IPS-20b (cell line): ENCODE data around the gene SPATS2L.
"Not testable (repeated sequence)": the region's sequence is repeated elsewhere in the genome, so short reads cannot be mapped to it uniquely, and the experiment has no call there.

Source experiments
- H3K27ac ChIP-seq: one replicate; pipeline ENCODE4 v1.5.1; 2013; ENCODE audit warnings: low read length
- H3K27me3 ChIP-seq: 2 replicates; pipeline ENCODE4 v1.6.1; 2013; ENCODE audit warnings: mild to moderate bottlenecking, low read length, inconsistent platforms; ENCODE audit not compliant: insufficient read depth
- H3K36me3 ChIP-seq: 2 replicates; pipeline ENCODE4 v1.6.1; 2013; ENCODE audit warnings: low read depth, mild to moderate bottlenecking, inconsistent platforms, low read length, moderate library complexity; ENCODE audit not compliant: insufficient read depth
- H3K4me1 ChIP-seq: 2 replicates; pipeline ENCODE4 v1.6.1; 2013; ENCODE audit warnings: mild to moderate bottlenecking, control low read depth, inconsistent platforms, low read length, moderate library complexity; ENCODE audit not compliant: insufficient read depth
- H3K4me3 ChIP-seq: 2 replicates; pipeline ENCODE4 v1.5.1; 2013; ENCODE audit warnings: mild to moderate bottlenecking, low read length, inconsistent platforms
- H3K9ac ChIP-seq: 2 replicates; pipeline ENCODE4 v1.6.1; 2013; ENCODE audit warnings: low read depth, mild to moderate bottlenecking, inconsistent platforms, low read length, moderate library complexity
- H3K9me3 ChIP-seq: 2 replicates; pipeline ENCODE4 v1.6.1; 2013; ENCODE audit warnings: mild to moderate bottlenecking, low read depth, low read length, inconsistent platforms; ENCODE audit not compliant: insufficient read depth

The SPATS2L gene

DNA sequence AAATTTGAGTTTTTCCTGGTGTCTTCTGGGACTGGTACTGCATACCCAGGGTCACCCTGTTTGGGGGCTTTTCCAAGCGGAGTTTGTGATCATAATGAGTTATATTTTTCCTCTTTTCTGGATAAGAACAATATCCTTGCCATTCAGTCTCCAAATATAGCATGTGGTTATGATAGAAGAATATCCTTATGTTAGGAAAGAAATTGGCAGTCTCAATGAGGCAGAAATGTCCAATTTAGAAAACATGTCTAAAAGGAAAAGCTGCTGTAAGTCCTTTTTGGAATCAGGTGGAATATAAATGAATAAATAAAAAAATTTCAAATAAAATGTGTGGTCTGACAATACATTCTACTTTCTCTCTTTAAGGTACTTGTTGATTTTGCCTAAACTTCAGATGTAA lies 36.2 kb downstream of the SPATS2L start:
- H3K4me1 ChIP-seq: peaks cover 24% of the 10 kb centered on the region; the same call in 1 of the 2 replicates
- no peak overlapping the region for H3K9ac ChIP-seq
- no peaks in the 10 kb centered on the region; the same call in 1 of the 2 replicates for H3K36me3 ChIP-seq
- H3K4me3 ChIP-seq: no peak overlapping the region
- no peaks in the 10 kb centered on the region for H3K27me3 ChIP-seq
- H3K9me3 ChIP-seq: no peaks in the 10 kb centered on the region
- H3K27ac ChIP-seq: no peak overlapping the region

DNA sequence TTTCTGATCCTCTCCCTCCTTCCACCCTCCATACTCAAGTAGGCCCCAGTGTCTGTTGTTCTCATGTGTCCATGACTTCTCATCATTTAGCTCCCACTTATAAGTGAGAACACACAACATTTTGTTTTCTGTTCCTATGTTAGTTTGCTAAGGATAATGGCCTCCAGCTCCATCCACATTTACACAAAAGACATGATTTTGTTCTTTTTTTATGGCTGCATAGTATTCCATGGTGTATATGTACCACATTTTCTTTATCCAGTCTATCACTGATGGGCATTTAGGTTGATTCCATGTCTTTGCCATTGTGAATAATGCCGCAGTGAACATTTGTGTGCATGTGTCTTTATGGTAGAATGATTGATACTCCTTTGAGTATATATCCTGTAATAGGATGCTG lies 37.7 kb downstream of the SPATS2L start:
- not testable (repeated sequence) for H3K9me3 ChIP-seq, H3K4me3 ChIP-seq, H3K27ac ChIP-seq, H3K27me3 ChIP-seq, H3K36me3 ChIP-seq, H3K9ac ChIP-seq
- peaks cover 17% of the 10 kb centered on the region; the same call in 1 of the 2 replicates for H3K4me1 ChIP-seq

DNA sequence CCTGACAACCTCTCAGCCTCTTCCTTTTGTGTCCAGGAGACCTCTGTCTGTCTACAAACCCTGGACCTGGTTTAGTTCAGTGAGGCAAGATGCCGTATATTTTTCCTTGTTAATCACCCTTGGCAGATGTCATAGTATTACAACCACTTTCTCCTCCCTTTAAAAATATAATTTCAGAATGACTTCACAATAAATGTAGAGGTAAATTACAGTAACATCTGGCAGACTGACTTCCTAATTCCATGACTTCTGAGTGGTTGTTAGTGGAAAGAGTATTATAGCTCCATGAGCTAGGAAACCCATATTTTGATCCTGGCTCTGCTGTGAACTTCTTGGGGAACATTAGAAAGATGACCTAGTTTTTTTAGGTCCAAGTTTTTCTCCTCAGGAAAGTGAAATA lies 39.5 kb downstream of the SPATS2L start:
- Histone ChIP-seq H3K27me3 (no peaks in the 10 kb centered on the region), H3K27ac (no peak overlapping the region), H3K9ac (no peak overlapping the region; the same call in 1 of the 2 replicates), H3K4me3 (no peak overlapping the region), H3K36me3 (no peaks in the 10 kb centered on the region), H3K4me1 (peaks cover 15% of the 10 kb centered on the region), H3K9me3 (no peaks in the 10 kb centered on the region)

DNA sequence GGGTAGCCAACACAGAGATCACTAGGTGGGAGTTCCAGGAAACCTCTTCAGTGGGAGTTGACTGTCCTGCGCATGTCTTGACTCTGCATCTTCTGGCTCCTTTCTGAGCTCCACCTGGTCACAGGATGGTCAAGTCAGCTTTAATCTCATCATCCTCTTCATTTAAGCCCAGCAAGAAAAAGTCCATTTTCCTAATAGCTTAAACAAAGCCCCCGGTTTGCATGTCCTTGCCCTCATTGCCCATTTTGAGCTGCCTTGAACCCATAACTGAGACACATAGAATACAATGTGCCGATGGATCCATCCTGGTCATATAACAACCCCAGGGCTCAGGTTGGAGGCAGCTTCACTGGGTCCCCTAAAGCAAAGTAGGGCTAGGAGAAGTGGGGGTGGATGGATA lies 40.8 kb downstream of the SPATS2L start:
- H3K27ac ChIP-seq: no peak overlapping the region
- no peak overlapping the region for H3K9ac ChIP-seq
- H3K4me1 ChIP-seq: peaks cover 26% of the 10 kb centered on the region
- H3K27me3 ChIP-seq: no peaks in the 10 kb centered on the region
- H3K9me3 ChIP-seq: no peaks in the 10 kb centered on the region
- no peak overlapping the region for H3K4me3 ChIP-seq
- no peaks in the 10 kb centered on the region for H3K36me3 ChIP-seq

DNA sequence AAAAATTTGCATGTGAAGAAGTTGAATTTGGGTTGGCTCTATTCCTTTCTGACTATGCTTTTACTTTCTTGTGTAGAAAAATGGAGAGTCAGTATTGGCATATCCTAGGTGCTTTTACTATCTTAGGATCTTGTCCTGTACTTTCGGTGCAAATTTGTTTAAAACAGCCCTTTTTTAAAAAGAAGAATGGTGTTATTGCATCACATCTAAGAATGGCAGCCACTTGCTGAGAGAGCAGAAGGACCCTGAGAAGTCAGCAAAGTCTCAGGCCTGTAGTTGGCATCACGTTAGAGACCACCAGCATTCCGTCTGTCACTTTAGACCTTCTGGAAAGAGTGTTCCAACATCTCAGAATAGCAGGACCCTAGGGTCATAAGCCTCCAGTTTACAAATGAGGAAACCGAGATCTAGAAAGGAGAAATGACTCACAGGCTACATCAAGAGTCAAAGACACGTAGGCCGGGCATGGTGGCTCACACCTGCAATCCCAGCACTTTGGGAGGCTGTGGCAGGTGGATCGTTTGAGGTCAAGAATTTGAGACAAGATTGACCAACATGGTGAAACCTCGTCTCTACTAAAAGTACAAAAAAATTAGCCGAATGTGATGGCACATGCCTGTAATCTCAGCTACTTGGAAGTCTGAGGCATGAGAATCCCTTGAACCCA lies 42.5 kb downstream of the SPATS2L start:
- Histone ChIP-seq H3K27ac (no peak overlapping the region), H3K27me3 (no peaks in the 10 kb centered on the region), H3K36me3 (no peaks in the 10 kb centered on the region), H3K4me1 (peaks cover 42% of the 10 kb centered on the region), H3K4me3 (no peak overlapping the region), H3K9me3 (no peaks in the 10 kb centered on the region), H3K9ac (no peak overlapping the region)

DNA sequence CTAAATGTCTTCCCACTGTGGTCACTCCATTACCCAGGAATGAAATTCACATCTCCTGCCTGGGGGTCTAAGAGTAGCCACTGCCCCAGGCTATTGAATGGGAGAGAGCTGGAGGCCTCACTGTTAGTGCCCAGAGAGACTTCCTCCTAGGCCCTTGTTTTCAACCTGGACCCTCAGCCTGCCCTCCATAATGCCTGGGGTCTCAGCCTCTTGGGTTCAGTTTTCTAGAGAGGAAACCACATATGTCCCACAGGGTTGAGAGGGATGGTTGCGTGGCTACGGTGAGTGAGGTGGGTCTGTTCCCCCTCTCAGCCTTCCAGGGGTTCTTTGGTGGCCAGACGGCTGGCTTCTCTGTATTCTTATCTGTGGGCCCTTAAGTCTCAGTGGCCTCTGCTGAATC lies 43.4 kb downstream of the SPATS2L start:
- no peaks in the 10 kb centered on the region for H3K27me3 ChIP-seq
- H3K4me3 ChIP-seq: no peak overlapping the region
- H3K9ac ChIP-seq: no peak overlapping the region
- no peaks in the 10 kb centered on the region for H3K9me3 ChIP-seq
- peaks cover 47% of the 10 kb centered on the region for H3K4me1 ChIP-seq
- H3K27ac ChIP-seq: no peak overlapping the region
- no peaks in the 10 kb centered on the region for H3K36me3 ChIP-seq

DNA sequence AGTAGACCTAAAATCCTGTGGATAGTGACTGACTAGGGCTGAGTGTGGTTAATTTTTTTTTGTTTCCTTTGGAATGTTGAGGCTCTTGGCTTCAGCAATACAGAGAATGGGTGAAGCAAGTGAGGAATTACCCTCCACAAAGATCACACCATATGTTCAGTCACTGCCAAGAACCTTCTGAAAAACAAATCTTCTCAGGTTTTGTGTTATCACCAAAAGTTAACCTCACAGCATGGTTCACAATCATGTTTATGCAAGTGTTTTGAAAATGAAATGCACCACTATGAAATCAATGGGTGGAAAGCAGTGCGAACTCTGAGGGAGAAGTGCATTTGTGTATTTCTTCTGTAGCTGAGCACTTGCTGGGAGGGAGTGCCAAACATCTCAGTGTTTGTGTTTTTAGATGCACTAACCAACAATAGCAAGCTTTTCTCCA lies 44.4 kb downstream of the SPATS2L start:
- Histone ChIP-seq H3K4me1 (peaks cover 47% of the 10 kb centered on the region), H3K9me3 (no peaks in the 10 kb centered on the region), H3K9ac (no peak overlapping the region; the same call in 1 of the 2 replicates), H3K27me3 (no peaks in the 10 kb centered on the region), H3K27ac (no peak overlapping the region), H3K36me3 (no peaks in the 10 kb centered on the region), H3K4me3 (no peak overlapping the region)

DNA sequence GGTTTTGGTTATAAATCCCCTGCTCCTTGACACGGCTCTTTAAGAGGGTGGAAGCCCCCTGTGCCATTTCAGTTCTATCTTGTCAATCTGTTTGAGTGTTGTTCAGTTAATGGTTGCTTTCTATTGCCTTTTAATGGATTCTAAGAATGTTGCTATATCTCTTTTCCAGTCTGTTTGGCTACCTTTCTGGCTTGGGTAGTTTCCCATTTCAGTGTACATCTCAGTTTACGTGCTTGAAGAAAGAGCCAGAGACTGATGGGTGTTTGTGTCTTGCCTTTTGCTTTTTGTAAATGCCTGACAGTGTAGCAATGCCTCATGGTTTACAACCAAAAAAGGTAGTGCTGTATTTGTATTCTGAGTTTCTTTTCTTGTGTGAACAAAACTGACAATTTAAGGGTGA lies 45.3 kb downstream of the SPATS2L start:
- Histone ChIP-seq H3K9me3 (no peaks in the 10 kb centered on the region), H3K4me3 (no peak overlapping the region), H3K4me1 (peaks cover 55% of the 10 kb centered on the region), H3K27ac (no peak overlapping the region), H3K27me3 (no peaks in the 10 kb centered on the region), H3K36me3 (no peaks in the 10 kb centered on the region), H3K9ac (0 out of 2 replicates have a peak overlapping the region, but pooled peaks have one; percentile 43)

DNA sequence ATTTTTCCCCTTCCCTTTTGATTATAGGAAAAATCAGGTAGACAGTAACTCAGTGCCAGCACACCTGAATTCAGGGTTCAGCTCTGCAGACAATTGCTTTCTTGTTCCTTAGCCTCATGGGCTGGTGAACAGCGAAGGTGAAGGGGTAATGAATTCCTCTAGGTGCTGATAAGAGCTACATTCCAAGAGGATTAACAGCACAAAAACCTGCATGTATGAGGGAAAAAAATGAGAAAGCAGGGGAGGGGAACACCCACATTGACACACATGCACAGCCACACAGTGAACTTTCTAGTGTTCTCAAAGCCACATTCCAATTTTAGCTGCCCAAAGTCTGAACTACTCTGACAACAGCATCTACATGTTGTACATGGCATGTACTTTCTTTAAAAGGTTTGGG lies 46.1 kb downstream of the SPATS2L start:
- Histone ChIP-seq H3K9ac (peak overlapping the region; percentile 49; the same call in 1 of the 2 replicates), H3K27ac (no peak overlapping the region), H3K27me3 (no peaks in the 10 kb centered on the region), H3K36me3 (no peaks in the 10 kb centered on the region), H3K9me3 (no peaks in the 10 kb centered on the region), H3K4me3 (no peak overlapping the region), H3K4me1 (peaks cover 62% of the 10 kb centered on the region)

DNA sequence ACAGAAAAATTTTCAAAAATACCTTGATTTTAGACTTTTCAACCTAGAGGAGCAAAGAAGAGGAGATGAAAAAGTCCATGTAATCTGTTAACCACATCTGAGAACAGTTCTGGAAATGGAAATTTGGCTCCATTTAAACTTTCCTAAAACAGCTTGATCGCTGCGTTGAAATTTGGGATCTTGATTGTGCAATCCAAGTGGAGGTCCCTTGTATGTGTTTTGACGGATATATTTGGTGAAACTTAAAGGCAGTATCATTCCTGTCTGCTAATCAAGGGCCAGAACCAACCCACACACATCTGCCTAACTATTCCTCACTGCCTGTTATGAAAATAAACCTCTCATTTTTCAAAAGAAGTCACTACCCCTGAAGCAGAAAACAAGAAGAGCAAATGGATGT lies 46.6 kb downstream of the SPATS2L start:
- H3K9me3 ChIP-seq: no peaks in the 10 kb centered on the region
- H3K27me3 ChIP-seq: no peaks in the 10 kb centered on the region
- H3K27ac ChIP-seq: no peak overlapping the region
- no peak overlapping the region for H3K4me3 ChIP-seq
- peak overlapping the region; percentile 49; the same call in 1 of the 2 replicates for H3K9ac ChIP-seq
- H3K4me1 ChIP-seq: peaks cover 65% of the 10 kb centered on the region
- H3K36me3 ChIP-seq: no peaks in the 10 kb centered on the region

DNA sequence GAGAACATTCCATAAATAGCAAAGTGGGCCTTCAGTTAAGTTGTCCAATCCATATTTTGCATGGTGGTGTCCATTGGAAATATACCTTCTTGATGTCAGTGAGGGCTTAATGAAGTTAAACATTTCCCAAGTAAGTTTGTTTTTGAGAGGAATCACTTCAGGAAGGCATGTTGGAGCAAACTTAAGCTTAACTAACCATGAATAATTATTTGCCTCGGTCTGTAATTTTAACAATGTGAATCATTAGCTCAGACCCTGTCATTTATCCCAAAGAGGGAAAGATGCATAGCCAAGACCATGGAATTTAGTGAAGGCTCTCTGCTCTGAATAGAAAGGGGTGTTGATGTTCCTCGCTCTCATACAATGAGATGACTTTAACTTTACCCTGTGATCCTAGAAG lies 47.4 kb downstream of the SPATS2L start:
- H3K27ac ChIP-seq: no peak overlapping the region
- H3K9ac ChIP-seq: no peak overlapping the region
- H3K4me3 ChIP-seq: no peak overlapping the region
- H3K9me3 ChIP-seq: no peaks in the 10 kb centered on the region
- H3K4me1 ChIP-seq: peaks cover 65% of the 10 kb centered on the region
- no peaks in the 10 kb centered on the region for H3K27me3 ChIP-seq
- H3K36me3 ChIP-seq: no peaks in the 10 kb centered on the region

DNA sequence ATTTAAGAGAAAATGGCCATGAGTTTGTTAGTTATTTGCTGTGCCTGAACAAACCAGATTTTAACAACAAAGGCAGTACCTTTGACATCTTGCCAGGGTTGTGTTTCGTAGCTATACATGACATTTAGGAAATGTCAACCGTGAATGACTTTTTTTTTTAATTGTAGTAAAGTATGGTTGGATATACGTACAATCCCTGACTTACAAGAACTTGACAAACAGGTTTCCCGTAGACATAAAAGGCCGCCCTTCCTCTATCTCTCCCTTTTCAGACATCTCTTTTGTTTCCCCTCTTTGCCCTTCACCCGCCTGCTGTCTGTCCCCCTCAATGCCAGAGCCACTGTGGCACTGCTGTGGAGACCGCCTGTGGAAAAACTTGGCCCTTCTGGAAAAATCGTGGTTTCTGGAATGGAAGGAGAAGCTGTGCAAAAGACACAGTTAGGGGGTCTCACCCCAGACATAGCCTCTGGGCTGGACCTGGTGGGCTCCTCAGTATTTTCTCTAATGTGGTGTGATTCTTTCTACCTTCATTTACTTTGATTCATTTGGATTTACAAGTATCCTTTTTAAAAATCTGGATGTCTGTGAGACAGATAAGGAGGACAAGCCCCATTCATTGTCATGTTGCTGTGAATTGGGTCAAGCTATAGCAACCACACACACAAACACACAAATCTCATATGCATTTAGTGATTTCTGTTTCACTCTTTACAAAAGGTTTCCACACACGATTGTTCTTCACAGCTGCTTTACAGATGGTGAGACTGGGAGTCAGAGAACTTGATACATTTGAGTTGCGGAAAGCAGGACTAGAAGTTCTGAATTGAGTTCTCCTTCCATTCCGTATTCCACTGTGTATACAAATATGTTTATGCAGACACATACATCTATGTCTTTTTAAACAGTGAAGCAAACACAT lies 48.6 kb downstream of the SPATS2L start:
- Histone ChIP-seq H3K27me3 (no peaks in the 10 kb centered on the region), H3K27ac (no peak overlapping the region), H3K9me3 (no peaks in the 10 kb centered on the region), H3K36me3 (no peaks in the 10 kb centered on the region), H3K4me1 (peaks cover 76% of the 10 kb centered on the region), H3K9ac (peak overlapping the region; percentile 15; the same call in 1 of the 2 replicates), H3K4me3 (no peak overlapping the region)
